AG10803 (cell line): ENCODE measurements around the gene RSAD1.

ENCODE experiments used
- DNase-seq: peaks from one replicate; pipeline ENCODE4 v3.0.0; 2010; ENCODE audit warnings: low read depth
- H3K4me3 ChIP-seq: 2 replicates; pipeline ENCODE4 v1.5.1; 2011; ENCODE audit warnings: mild to moderate bottlenecking, low read length, control low read depth
- TF ChIP-seq, protein P1 (sequence below): conservative IDR thresholded peaks from 2 replicates; pipeline ENCODE4 v1.5.1; 2011; ENCODE audit warnings: mild to moderate bottlenecking, low read length, control low read depth, inconsistent platforms

RSAD1 gene

DNA sequence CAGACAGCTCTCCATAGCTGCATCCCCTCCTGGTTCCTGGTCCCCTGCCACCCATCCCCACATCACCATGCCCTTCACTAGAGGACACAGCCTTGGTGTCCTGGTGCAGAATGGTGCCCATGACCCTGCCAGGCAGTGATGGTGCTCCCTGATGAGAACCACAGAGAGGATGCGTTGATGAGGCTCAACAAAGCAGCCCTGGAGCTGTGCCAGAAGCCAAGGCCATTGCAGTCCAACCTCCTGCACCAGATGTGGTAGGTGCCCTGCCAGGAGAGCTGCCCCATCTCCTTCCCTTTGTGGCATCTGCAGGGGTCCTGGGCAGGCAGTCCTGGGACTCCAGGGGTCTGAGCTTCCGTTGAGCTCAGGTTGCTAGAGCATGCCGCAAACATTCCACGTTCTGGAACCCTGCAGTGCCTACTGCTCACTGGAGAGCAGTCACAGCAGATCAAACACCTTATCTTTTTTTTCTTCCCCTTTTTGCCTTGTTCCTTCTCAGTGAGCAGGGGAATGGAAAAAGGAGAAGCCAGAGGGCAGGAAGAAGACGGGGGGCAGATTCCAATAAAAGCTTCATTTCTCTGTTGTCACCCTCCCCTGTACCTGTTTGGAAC, 48.6 kb downstream of the RSAD1 start:
- H3K4me3 ChIP-seq = no peak overlapping the region
- TF ChIP-seq, protein P1, sequence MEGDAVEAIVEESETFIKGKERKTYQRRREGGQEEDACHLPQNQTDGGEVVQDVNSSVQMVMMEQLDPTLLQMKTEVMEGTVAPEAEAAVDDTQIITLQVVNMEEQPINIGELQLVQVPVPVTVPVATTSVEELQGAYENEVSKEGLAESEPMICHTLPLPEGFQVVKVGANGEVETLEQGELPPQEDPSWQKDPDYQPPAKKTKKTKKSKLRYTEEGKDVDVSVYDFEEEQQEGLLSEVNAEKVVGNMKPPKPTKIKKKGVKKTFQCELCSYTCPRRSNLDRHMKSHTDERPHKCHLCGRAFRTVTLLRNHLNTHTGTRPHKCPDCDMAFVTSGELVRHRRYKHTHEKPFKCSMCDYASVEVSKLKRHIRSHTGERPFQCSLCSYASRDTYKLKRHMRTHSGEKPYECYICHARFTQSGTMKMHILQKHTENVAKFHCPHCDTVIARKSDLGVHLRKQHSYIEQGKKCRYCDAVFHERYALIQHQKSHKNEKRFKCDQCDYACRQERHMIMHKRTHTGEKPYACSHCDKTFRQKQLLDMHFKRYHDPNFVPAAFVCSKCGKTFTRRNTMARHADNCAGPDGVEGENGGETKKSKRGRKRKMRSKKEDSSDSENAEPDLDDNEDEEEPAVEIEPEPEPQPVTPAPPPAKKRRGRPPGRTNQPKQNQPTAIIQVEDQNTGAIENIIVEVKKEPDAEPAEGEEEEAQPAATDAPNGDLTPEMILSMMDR = no peak
- DNase-seq = no peak

DNA sequence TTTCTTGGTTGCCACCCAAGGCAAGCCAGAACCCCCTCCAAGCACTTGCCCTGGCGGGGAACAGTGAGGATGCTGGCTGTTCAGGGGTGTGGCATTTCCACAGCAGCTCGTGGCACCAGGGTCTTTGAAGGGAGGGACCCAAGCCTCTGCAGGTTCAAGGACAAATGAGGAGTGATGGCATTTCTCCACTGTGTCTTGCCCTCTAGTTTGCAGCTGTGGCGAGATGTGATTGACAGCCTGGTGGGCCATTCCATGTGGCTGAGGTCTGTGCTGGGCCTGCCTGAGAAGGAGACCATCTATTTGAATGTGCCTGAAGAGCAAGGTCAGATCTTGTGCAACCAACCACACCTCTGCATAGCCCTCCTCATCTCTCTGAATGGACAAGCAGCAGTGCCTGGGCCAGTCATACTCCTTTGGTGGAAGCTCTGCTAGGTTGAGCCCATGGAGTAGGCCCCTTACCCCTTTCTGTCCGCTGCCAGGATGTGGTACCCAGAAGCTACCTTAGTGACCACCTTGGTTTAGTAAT, 49.4 kb downstream of the RSAD1 start:
- TF ChIP-seq, protein P1 = no peak
- DNase-seq = no peak
- H3K4me3 ChIP-seq = no peak overlapping the region

DNA sequence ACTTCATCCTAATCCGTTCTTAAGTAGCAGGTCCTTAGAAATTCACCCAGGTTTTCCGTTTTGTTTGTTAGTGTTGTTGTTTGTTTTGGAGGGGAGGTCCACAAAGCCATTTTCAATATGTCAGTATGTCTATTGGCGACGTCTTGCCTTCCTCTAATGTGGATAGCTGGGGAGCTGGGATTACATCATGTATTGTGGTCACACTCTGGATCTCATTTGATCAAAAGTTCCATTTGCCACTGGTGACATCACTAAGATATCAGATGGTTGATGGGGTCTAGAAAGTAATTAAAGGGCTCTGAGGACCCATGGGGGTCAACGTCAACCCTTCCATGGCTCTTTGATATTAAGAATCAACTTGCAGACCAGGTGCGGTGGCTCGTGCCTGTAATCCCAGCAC, 51.2 kb downstream of the RSAD1 start:
- TF ChIP-seq, protein P1 = no peak
- no peak overlapping the region for H3K4me3 ChIP-seq
- no peak for DNase-seq

DNA sequence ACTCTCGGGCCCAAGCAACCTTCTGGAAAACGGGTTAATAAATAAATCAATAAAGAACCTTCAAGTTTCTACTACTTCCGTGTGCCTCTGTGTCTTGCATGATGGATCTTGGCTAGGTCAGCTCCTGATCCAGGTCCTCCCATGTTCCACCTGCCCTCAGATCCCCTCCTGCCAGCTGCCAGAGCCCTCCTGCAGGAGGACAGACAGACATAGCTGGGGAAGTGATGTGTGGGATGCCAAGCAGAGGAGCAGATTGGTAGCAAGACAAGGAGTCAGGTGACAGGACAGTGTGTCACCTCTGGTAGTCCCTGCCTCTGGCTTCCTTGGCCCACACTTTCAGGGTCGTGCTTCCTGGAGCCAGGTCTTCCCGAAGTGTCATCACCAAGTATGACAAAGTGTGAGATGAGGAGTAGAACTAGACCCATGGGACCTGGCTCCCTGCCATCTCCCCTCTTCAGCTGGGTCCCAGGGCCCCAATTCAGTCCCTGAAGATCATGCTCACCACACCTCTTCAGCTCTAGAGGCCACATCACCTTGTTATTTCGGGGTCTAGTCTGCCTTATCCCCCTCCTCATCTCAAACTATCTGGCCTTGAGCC, 52.9 kb downstream of the RSAD1 start:
- DNase-seq = no peak

DNA sequence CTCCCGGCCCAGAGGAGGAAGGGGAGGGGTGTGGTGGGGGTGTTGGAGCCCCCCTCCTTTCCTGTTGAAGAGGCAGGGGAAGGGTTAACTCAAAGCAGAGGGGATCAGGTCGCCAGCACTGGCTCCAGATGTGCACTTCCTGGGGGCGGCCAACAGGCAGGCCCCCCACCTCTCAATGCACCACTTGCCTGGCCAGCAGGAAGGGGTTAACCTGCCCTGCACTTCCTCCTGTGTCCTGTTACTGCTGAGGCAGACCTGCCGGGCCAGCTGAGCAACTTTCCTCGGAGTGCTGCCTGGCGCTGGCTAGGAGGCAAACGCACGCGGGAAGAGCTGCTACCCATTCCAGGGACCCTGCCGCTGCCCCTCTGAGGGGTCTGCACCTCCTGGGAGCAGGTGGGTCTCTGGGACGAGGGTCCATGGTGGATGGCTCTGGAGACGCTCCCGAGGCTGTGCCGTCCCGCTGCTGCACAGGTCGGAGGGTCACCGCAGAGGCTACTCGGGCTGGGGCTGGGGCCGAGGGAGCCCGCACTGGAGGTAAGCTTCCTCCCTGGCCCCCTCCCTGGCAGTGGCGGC, 53.9 kb downstream of the RSAD1 start, which contains the start of gene EPN3:
Gene EPN3, plus strand, starts transcription at position 284 of the 573 bp plus-strand sequence. CDS start 3,822 bp downstream, outside the sequence.
- no peak within 1 kb of the TSS for H3K4me3 ChIP-seq
- no peak for DNase-seq
- TF ChIP-seq, protein P1 = no peak

More for the DNA sequence above, 52.9 kb downstream of the RSAD1 start:
- TF ChIP-seq, protein P1 = no peak
- H3K4me3 ChIP-seq = no peak overlapping the region

DNA sequence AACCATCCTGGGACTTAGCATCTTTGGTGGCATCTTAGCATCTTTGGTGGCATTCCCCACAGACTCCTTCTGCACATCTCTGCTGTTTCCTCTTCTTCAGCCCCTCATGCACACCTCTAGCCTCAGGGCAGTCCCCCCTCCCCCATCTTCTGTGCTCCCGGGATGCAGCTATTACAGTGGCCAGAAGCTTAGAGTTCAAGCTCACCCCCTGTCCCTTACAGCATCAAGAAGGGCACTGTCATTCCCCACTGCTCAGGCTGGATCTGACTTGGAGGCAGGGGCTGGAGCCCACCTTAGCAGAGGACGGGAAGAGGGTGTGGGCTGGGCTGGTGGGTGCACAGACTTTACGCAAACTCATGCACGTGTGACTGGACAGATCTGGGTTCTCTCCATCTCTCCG, 54.5 kb downstream of the RSAD1 start:
- H3K4me3 ChIP-seq = no peak overlapping the region
- DNase-seq = no peak
- TF ChIP-seq, protein P1 = no peak

DNA sequence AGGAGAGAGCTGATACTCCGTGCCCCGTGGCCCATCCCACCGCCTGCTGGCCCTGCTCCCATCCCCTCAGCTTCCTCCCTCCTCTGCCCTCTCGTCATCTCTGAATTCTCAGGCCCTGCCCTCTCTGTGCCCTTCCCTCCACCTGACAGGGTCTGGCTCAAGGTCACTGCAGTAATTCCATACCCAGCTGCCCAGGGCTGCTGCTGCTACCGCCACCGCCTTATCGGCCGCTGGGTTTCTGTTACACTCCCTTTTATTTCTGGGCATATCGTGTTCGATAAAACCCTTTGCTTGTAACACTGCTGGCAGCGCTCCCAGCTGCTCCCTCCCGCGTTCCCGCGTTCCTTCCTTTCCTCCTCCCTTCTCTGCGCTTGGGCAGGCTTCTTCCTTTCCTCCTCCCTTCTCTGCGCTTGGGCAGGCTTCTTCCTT, 55.1 kb downstream of the RSAD1 start:
- TF ChIP-seq, protein P1 = no peak
- DNase-seq = peak; percentile 31
- H3K4me3 ChIP-seq = no peak overlapping the region
